ENCODE results near the gene CILP. TPM values are rescaled to one million over a fixed set of nuclear protein-coding genes. Genes with fewer than 3 reads are reported as not detected.

The CILP gene
- total RNA-seq, 1 donor from 2014 or later: 1.8 TPM

GRCh38 chr15:65207280-65207840 is 3.9 kb downstream of the CILP start:
- Mint-ChIP-seq H3K36me3 (no peaks in the 10 kb centered on the region), H3K9me3 (no peaks in the 10 kb centered on the region), H3K27me3 (no peaks in the 10 kb centered on the region), H3K4me3 (no peak overlapping the region), H3K27ac (no peak overlapping the region), H3K4me1 (ENCODE audit: unreplicated experiment) (peaks cover 38% of the 10 kb centered on the region)
- DNase-seq (ENCODE audit: extremely low spot score, unreplicated experiment): no peak
- TF ChIP-seq CTCF (conservative IDR thresholded peaks at IDR 0.05): no peak

- TF ChIP-seq CTCF (conservative IDR thresholded peaks at IDR 0.05): no peak
- Mint-ChIP-seq H3K4me3 (no peak overlapping the region), H3K36me3 (no peaks in the 10 kb centered on the region), H3K9me3 (no peaks in the 10 kb centered on the region), H3K27me3 (no peaks in the 10 kb centered on the region), H3K4me1 (ENCODE audit: unreplicated experiment) (peaks cover 32% of the 10 kb centered on the region), H3K27ac (no peak overlapping the region)
- DNase-seq (ENCODE audit: extremely low spot score, unreplicated experiment): no peak
These were observed 4.5 kb downstream of the CILP start for GRCh38 chr15:65206750-65207149.

- Mint-ChIP-seq H3K4me3 (no peak overlapping the region), H3K9me3 (no peaks in the 10 kb centered on the region), H3K27ac (no peak overlapping the region), H3K4me1 (ENCODE audit: unreplicated experiment) (peaks cover 18% of the 10 kb centered on the region), H3K27me3 (no peaks in the 10 kb centered on the region), H3K36me3 (no peaks in the 10 kb centered on the region)
- no peak for DNase-seq (ENCODE audit: extremely low spot score, unreplicated experiment)
- TF ChIP-seq CTCF (conservative IDR thresholded peaks at IDR 0.05): no peak
These were observed 6.2 kb downstream of the CILP start for GRCh38 chr15:65204931-65205660.

- Mint-ChIP-seq H3K36me3 (no peaks in the 10 kb centered on the region), H3K27me3 (no peaks in the 10 kb centered on the region), H3K4me1 (ENCODE audit: unreplicated experiment) (peaks cover 11% of the 10 kb centered on the region), H3K4me3 (no peak overlapping the region), H3K9me3 (no peaks in the 10 kb centered on the region), H3K27ac (no peak overlapping the region)
- no peak for TF ChIP-seq CTCF (conservative IDR thresholded peaks at IDR 0.05)
- DNase-seq (ENCODE audit: extremely low spot score, unreplicated experiment): no peak
These were observed 6.9 kb downstream of the CILP start for GRCh38 chr15:65204236-65204930.

GRCh38 chr15:65201918-65202317 is 9.4 kb downstream of the CILP start:
- DNase-seq (ENCODE audit: extremely low spot score, unreplicated experiment): no peak

More at GRCh38 chr15:65201918-65202317, 9.4 kb downstream of the CILP start:
- no peaks in the 10 kb centered on the region for H3K27me3 Mint-ChIP-seq
- no peaks in the 10 kb centered on the region for H3K4me1 Mint-ChIP-seq (ENCODE audit: unreplicated experiment)
- no peak overlapping the region for H3K27ac Mint-ChIP-seq
- no peak overlapping the region for H3K4me3 Mint-ChIP-seq
- H3K9me3 Mint-ChIP-seq: no peaks in the 10 kb centered on the region
- no peaks in the 10 kb centered on the region for H3K36me3 Mint-ChIP-seq
- TF ChIP-seq CTCF (conservative IDR thresholded peaks at IDR 0.05): no peak

All from type B pancreatic cell (in vitro differentiated cells).